Esophagus squamous epithelium (tissue), 4 donors: ENCODE measurements around the gene CNGB1.

ENCODE experiments used
- CTCF ChIP-seq, 6 experiments: fragments of 450-650 bp in 4 of 6; fragments of 200-600 bp in 2 of 6; sonication (generic) in 2 of 6; IDR thresholded peaks; one replicate each; pipeline ENCODE4 v1.5.1; 2016 to 2019; ENCODE audit warnings: antibody characterized with exemption in 6 of 6, mild to moderate bottlenecking in 4 of 6, moderate library complexity in 4 of 6
- POLR2A ChIP-seq, 4 donors: fragments of 450-650 bp; IDR thresholded peaks; one replicate each; pipeline ENCODE4 v1.6.1; 2017; ENCODE audit warnings: antibody characterized with exemption in 4 of 4, mild to moderate bottlenecking in 4 of 4, moderate library complexity in 3 of 4

- TF ChIP-seq CTCF (IDR thresholded peaks at IDR 0.05) (no peak), POLR2A (IDR thresholded peaks at IDR 0.05) (no peak)
These were observed 22.9 kb downstream of the CNGB1 start for GRCh38 chr16:57948027-57948426.
